Measurements from ENCODE around the gene THRB.
"Not testable (repeated sequence)": the region's sequence is repeated elsewhere in the genome, so short reads cannot be mapped to it uniquely, and the experiment has no call there.

THRB gene

DNA sequence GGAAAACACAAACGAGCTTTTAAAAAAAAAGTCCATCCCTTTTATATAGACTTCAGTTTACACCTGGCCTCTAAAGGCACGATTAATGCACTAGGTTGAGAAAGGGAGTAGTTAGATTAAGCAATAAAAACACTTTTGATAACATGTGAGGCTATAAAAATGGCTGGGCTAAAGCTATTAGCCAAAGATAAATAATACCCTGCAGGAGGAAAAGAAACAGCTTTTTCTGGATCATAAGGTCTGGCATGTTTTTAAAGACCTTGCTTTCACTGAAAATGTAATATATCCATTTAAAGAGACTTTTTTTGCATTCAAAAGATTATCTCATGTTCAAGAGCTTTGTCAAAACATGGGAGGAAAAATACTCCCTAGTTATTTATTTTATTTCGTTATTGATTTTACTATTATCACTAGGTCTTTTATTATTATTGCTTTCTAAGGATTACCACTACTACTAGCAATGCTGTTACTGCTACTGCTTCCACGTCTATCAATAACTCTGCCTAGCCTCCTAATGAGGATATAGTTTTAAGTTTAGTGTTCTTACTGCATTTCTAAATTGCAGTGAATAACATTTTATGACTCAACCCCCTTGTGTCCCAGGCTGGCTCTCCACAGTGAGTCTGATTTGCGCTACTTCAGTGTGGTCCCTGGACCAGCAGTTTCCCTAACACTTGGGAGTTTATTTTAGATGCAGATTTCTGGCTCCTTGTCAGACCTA is 93.4 kb downstream of the THRB start:
- DNase-seq: no peak

DNA sequence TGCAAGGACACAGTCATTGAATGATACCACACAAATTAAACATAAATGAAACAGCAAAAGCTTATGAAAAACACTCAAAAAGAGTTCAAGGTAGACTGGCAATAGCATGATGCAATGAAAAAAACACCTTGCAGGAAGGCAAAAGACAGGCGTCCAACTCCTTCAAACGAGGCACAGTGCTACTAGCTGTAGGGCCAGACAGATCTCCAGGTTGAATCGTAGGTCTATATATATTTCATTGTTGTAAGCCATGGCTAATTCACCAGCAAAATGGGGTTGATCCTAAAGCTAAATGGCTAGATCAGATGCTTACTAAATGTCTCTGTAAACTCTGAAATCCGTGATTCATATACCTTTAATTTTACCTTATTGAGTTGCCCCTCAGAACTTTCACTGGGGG is 94.2 kb downstream of the THRB start:
- DNase-seq: no peak

DNA sequence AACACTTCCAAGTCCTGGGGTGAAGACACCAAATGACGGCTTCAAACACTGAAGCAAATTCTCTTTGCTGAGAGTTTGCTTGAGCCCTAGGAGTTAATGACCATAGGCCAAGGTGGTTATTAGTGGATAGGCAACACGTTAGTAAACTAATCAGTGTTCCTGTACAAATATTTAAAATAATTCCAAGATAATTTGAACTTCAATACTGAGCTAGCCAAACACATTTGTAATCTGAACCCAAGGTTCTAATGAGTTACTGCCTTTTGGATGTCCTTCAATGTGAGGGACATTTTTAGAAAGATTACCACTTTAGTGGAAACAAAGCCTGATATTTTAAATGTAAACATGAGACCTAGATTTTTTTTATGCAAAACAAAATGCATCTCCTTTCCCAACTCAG is 94.6 kb downstream of the THRB start:
- no peak for DNase-seq

- no peak for DNase-seq
These were observed 95.0 kb downstream of the THRB start for GRCh38 chr3:24399614-24400013.

DNA sequence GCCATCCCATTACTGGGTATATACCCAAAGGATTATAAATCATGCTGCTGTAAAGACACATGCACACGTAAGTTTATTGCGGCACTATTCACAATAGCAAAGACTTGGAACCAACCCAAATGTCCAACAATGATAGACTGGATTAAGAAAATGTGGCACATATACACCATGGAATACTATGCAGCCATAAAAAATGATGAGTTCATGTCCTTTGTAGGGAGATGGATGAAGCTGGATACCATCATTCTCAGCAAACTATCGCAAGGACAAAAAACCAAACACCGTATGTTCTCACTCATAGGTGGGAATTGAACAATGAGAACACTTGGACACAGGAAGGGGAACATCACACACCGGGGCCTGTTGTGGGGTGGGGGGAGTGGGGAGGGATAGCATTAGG is 95.9 kb downstream of the THRB start:
- DNase-seq: not testable (repeated sequence)

DNA sequence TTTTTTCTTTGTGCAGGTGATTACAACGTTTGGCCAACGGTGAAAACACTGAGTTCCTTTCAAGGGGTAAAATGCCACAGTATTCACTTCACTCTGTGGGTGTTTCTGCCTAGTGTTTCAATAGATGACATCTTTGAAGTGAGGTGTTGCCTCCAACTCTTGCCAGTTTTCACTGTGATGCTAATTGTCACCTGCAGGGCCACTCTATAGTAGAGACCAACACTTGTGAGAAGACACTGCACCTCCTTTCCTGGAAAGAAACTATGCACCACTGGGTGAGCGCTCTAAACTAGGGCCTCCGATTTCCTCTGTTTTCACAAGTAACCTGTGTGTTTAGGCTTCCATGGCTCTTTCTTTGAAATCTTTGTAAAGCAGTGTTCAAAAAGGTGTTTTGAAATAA is 98.3 kb downstream of the THRB start:
- no peak for DNase-seq

DNA sequence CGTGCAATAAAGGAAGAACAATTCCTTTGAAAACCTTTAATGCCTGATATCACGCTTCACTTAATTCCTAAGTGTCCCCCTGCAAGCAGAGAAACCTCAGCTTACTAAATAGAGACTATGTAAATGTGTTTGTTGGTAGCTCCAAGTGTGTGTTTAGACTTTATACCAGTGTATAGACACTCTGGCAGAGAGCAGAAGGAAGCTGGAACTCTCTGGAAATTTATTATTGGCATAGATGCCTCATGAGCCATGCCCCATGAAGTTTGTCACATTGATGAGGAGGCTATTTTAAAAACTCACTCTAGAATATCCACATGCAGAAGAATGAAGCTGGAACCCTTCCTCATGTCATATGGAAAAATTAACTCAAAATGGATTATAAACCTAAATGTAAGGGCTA is 99.9 kb downstream of the THRB start:
- no peak for DNase-seq

DNA sequence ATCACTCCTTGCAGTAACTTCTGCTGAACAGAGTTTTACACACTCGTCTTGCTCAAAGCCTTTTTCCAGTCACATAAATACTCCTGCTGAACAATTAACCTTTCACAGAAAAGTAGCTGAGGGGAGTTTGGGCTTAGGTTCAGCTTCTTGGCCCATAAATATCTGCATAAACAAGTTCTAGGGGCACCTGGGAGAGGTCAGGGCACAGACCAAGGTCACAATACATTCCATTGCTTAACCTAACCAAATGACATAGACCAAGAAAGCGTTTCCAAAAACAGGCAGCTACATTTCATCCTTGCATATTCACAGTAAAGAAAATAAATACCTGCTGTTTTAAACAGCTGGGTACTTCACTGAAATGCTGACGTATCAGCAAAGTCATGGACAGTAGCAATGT is 101.3 kb downstream of the THRB start:
- DNase-seq: no peak

DNA sequence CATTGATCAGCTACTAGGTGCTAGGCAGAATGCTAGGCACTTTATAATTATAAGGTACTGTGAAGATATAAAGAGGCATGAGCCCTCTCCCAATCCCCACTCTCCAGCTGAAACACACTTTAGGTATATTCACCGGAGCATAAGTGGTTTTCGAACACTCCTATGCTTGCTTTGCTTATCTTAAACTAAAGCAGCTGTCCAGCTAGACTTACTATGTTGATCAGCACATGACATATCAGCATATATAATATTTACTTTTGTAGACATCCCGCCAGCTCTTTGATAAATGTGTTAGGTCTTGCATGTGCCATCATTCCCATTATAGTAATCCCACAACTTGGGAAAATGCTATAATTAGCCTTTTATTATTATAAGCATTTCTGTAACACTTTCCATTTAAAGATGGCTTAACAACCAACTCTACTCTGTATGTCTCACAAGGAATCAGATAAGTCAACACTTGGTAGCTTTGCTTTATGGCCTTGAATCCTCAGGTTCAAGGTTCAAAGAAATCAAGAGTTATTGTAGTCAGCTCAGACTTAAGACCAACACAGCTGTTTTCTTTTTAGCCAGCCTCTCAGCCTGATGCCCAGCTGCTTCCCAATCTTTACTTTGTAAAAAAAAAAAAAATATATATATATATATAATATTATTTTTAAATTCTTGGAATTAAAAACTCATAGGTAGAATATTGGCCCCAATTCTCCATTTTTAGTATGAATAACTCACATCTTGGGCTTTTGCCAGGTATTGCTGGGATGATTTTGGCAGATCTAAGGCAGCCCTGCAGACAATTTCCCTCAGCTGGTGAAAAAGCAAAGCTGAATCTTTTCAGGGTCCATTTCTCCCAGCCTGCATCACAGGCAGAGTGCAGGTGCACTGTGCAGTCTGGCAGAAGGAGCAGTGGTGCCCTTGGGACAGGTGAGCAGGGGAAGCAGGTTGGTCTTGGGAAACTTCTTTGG is 104.2 kb downstream of the THRB start:
- no peak for DNase-seq

DNA sequence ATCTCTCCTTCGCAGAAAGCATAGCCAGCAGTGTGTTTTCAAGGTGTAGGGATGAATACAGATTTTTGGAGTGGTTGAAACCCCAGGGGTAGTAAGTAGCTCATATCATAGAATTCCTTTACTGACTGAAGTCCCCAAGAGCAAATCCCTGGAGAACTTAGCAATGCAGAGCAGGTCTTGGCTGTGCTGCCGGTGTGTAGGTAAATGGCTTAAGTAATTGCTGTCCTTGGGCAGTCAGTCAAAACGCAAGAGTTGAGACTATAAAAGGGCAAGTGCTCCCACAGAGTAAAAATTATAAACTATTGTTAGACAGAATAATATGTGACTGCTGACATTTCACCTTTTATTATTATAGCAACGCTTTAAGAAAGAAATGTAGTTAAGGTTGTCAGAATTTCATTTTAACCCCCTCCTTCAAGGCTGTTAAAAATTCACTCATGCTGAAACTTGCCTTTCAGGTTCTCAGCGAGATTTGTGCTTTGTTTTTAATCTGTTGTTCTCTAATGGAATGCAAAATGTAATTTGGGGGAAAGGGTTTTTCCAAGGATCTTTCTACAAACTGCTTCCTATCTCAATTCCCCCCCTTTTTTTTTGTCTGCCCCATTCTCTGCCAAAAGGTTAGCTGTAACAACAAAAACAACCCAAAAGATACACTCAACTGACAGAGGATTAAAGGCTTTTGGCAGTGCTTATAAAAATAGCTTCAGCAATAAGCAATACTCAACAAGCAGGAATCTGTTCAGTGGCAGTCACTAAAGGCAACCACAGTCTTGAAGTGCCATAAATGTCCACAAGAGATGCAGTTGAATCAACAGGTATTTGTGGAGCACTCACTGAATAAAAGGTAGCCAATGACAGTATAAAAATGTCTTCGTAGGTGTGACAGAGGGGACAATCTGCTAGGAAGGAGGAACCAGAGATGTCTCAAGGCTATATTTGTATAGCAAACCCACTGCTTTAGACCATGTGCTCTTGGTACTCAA is 105.3 kb downstream of the THRB start:
- DNase-seq: no peak

- DNase-seq: no peak
These were observed 106.0 kb downstream of the THRB start for GRCh38 chr3:24388611-24389010.

DNA sequence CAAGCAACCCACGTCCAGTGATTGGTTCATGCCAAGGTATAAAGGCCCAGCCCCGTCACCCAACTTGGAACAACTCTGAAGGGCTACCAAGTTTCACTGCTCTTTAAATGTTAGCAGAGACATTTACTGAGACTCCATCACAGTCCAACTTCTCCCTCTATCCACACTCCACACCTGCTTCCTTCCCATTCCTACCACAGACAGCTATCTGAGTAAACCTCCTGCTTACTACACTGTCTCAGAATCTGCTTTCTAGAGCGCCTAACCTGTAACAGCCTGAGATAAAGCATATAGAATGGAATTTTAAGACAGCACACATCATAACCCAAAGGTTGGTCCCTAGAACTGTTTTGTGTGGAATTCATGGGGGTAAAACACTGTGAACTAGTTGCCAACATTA is 106.5 kb downstream of the THRB start:
- DNase-seq: no peak

DNA sequence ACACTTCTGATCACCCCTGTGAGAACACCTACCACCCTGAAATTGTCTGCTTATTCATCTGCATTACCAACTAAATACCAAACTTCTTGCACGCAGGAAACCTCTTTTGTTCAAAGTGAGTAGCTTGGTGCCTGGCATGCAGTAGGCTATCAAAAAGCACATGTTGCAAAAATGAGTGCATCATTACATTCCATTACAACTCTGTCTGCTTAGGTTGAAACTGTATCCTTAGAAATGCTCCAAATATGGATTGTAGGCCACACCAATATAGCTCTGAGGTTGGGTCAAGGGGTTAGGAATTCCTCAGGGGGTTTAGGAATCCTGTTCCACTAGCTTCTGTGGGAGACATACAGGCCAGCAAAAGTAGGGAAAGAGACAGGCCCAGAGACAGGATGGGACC is 107.2 kb downstream of the THRB start:
- DNase-seq: no peak

DNA sequence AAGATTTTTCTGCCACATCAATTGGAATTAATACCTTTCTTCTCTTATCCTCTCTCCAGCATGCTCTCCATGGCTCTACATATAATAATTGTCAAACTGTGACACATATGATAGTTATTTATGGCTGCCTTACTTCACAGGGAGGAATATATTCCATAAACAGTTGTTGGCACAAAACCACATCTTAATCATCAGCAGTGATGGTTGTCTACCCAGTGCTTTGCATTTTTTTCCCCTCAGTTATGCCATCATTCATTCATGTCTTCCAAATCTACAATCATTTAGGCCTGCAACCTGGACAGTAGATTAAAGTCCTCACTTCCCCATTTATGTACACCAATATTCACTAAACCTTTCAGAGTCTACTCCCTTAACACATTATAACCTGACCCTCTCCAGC is 107.7 kb downstream of the THRB start:
- DNase-seq: no peak

DNA sequence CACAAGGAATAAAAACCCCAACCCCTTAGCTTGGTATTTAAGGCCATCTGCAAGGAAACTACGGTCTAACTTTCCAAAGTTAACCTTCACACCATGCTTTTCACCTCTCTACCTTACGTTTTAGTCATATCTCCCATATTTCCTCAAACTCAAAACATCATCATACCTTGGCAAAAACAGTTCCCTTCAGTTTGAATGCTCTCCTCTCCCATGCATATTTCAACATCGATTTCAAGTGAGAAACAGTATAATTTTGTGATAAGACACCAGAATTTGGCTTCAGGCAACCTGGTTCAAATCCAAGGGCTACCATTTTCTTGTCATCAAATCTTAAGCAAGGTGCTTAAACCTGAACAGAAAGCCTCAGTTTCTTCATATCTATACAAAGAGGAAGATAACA is 108.2 kb downstream of the THRB start:
- no peak for DNase-seq

GRCh38 chr3:24385012-24385615 is 109.5 kb downstream of the THRB start:
- DNase-seq: no peak

DNA sequence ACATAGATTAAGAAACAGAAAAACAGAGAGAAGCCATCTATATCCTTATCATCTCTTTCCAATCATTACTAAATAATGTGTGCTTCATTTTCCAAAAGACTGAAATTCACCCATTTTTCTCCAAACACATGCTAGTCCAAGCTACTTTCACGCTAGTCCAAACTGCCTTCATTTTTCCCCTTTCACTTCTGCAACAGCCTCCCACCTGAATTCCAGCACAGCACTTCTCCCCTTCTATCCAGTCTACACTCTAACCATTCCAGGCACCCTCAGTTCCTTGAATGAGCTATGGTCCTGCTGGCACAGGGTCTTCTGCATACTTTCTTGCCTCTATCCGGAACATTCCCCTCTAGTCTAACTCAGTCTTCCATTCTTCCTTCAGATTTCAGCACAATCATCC is 112.0 kb downstream of the THRB start:
- DNase-seq: no peak

GRCh38 chr3:24379936-24380335 is 114.7 kb downstream of the THRB start:
- no peak for DNase-seq

DNA sequence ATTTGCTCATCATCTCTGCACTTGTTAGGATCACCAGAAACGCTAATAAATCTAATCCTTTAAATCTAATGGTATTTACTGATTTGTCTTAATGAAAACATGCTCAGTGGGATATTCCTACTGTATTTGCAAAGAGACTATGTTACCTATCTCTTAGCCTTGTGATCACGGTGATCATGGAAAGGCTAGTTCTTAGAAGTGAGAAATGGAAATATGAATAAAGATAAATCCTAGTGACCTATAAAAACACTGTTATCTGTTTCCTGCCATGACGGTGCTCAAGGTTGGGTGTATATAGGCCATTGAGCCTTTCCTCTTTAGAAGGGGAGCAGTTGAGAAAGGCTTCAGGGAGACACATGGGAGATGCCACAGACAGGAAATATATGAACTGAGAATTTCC is 116.3 kb downstream of the THRB start:
- no peak for DNase-seq

GRCh38 chr3:24377218-24377993 is 117.2 kb downstream of the THRB start:
- no peak for DNase-seq

GRCh38 chr3:24375947-24376384 is 118.7 kb downstream of the THRB start:
- no peak for DNase-seq

- no peak for DNase-seq
These were observed 119.8 kb downstream of the THRB start for GRCh38 chr3:24374801-24375200.

Measured in stimulated activated CD4-positive, alpha-beta T cell treated with anti-CD3 and anti-CD28 coated beads, Interleukin-12 subunit alpha, Interleukin-12 subunit beta, amount 100 ng/mL, for 4 hours (primary cell).